ENCODE measurements around the gene PIP5K1A.

The PIP5K1A gene

GRCh38 chr1:151237678-151238466 is 39.5 kb downstream of the PIP5K1A start:
- no peak overlapping the region for H3K4me3 ChIP-seq (replicated peaks in 1 of 2; ENCODE audit: low read depth in 2 of 2, low read length in 2 of 2)
- no peak for DNase-seq (ENCODE audit: low read depth in 2 of 2)
- TF ChIP-seq CTCF (IDR thresholded peaks at IDR 0.05; ENCODE audit: low read depth, low read length), result no peak

GRCh38 chr1:151238467-151238739 is 40.1 kb downstream of the PIP5K1A start:
- DNase-seq (ENCODE audit: low read depth in 2 of 2), result peak; percentile 64 to 74
- no peak overlapping the region for H3K4me3 ChIP-seq (replicated peaks in 1 of 2; ENCODE audit: low read depth in 2 of 2, low read length in 2 of 2)
- TF ChIP-seq CTCF (IDR thresholded peaks at IDR 0.05; ENCODE audit: low read depth, low read length), result no peak

- no peak for TF ChIP-seq CTCF (IDR thresholded peaks at IDR 0.05; ENCODE audit: low read depth, low read length)
- H3K4me3 ChIP-seq (replicated peaks in 1 of 2; ENCODE audit: low read depth in 2 of 2, low read length in 2 of 2), result no peak overlapping the region
- no peak for DNase-seq (ENCODE audit: low read depth in 2 of 2)
Observed at GRCh38 chr1:151242442-151242841, 44.1 kb downstream of the PIP5K1A start.

- no peak for TF ChIP-seq CTCF (IDR thresholded peaks at IDR 0.05; ENCODE audit: low read depth, low read length)
- no peak overlapping the region for H3K4me3 ChIP-seq (replicated peaks in 1 of 2; ENCODE audit: low read depth in 2 of 2, low read length in 2 of 2)
- no peak for DNase-seq (ENCODE audit: low read depth in 2 of 2)
Observed at GRCh38 chr1:151243683-151244216, 45.4 kb downstream of the PIP5K1A start.

- H3K4me3 ChIP-seq (replicated peaks in 1 of 2; ENCODE audit: low read depth in 2 of 2, low read length in 2 of 2), result no peak overlapping the region
- no peak for DNase-seq (ENCODE audit: low read depth in 2 of 2)
- no peak for TF ChIP-seq CTCF (IDR thresholded peaks at IDR 0.05; ENCODE audit: low read depth, low read length)
Observed at GRCh38 chr1:151246786-151247185, 48.4 kb downstream of the PIP5K1A start.

GRCh38 chr1:151251656-151252470 is 53.5 kb downstream of the PIP5K1A start:
- no peak overlapping the region for H3K4me3 ChIP-seq (replicated peaks in 1 of 2; ENCODE audit: low read depth in 2 of 2, low read length in 2 of 2)
- peak; percentile 88 for DNase-seq (ENCODE audit: low read depth in 2 of 2)
- TF ChIP-seq CTCF (IDR thresholded peaks at IDR 0.05; ENCODE audit: low read depth, low read length), result peak; percentile 82

Measured in cardiac fibroblast (primary cell).